IMR-90 (cell line): Measurements from ENCODE around the gene HAP1.

ENCODE experiments used
- BHLHE40 ChIP-seq: fragments of 150-350 bp; IDR thresholded peaks from 2 replicates; pipeline ENCODE4 v1.6.1; 2016; ENCODE audit warnings: mild to moderate bottlenecking, low read depth, low read length
- MAFK ChIP-seq: IDR thresholded peaks from 2 replicates; pipeline ENCODE4 v1.6.1; 2012; ENCODE audit warnings: low read depth, low read length, improper control_type of control experiment
- POLR2A ChIP-seq: IDR thresholded peaks from 2 replicates; pipeline ENCODE4 v1.6.1; 2012; ENCODE audit warnings: mild to moderate bottlenecking, low read depth, low read length
- SMC3 ChIP-seq: fragments of 150-350 bp; IDR thresholded peaks from 2 replicates; pipeline ENCODE4 v1.6.1; 2016; ENCODE audit warnings: low read depth, mild to moderate bottlenecking, antibody characterized with exemption, low read length, moderate library complexity
- TF ChIP-seq, protein P1 (sequence below): conservative IDR thresholded peaks from 2 replicates; pipeline ENCODE4 v1.5.1; 2012; ENCODE audit warnings: mild to moderate bottlenecking, low read depth, low read length, improper control_type of control experiment

DNA sequence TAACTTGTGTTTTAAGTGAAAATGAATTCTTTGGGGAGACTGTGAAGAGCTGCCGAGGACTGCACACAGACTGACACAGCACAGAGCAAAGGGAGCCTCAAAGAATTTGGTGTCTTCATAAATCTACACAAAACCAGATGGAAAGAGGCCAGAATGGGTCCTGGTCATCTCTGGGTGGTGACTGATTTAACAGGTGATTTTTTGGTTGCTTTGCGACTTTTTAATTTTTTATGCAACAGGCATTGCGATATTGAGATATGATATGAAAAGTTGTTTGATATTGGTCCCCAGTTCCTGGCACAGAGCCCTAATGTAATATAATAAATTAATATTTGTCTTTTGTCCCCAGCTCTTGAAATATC lies 58.4 kb downstream of the HAP1 start:
- TF ChIP-seq, protein P1, sequence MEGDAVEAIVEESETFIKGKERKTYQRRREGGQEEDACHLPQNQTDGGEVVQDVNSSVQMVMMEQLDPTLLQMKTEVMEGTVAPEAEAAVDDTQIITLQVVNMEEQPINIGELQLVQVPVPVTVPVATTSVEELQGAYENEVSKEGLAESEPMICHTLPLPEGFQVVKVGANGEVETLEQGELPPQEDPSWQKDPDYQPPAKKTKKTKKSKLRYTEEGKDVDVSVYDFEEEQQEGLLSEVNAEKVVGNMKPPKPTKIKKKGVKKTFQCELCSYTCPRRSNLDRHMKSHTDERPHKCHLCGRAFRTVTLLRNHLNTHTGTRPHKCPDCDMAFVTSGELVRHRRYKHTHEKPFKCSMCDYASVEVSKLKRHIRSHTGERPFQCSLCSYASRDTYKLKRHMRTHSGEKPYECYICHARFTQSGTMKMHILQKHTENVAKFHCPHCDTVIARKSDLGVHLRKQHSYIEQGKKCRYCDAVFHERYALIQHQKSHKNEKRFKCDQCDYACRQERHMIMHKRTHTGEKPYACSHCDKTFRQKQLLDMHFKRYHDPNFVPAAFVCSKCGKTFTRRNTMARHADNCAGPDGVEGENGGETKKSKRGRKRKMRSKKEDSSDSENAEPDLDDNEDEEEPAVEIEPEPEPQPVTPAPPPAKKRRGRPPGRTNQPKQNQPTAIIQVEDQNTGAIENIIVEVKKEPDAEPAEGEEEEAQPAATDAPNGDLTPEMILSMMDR: no peak
- TF ChIP-seq MAFK (no peak), POLR2A (no peak), SMC3 (no peak), BHLHE40 (no peak)
